Measurements from ENCODE around the gene SNAP25. TPM values are rescaled to one million over a fixed set of nuclear protein-coding genes. Genes with fewer than 3 reads are reported as not detected.
A peak's percentile ranks its signal among the peaks of the same experiment; 100 is the strongest.

Gene SNAP25
- total and polyA plus RNA-seq, 9 donors, result 5.1 to 19.8 (median 11.3) TPM

GRCh38 chr20:10201321-10201870, 17.2 kb upstream of the SNAP25 start:
- Histone ChIP-seq H3K4me3 (no peak overlapping the region), H3K4me1 (ENCODE audit: insufficient read depth) (no peaks in the 10 kb centered on the region), H3K27me3 (no peaks in the 10 kb centered on the region), H3K27ac (no peak overlapping the region), H3K36me3 (no peaks in the 10 kb centered on the region), H3K9me3 (no peaks in the 10 kb centered on the region)
- WGBS, 3 donors, result 45 to 52% (median 52%) methylated on average over 3 of the region's 3 CpGs
- TF ChIP-seq CTCF (IDR thresholded peaks at IDR 0.05) (no peak), EP300 (IDR thresholded peaks at IDR 0.05) (no peak), POLR2A (IDR thresholded peaks at IDR 0.05) (no peak)
- no peak for DNase-seq
- intact Hi-C loops (cut with DNase I), result loop anchor here in 1 of 4 donors (5.0 kb wide), 1 partner anchor 301 kb away; no protein-coding TSS in a partner anchor

GRCh38 chr20:10209091-10209490, 9.5 kb upstream of the SNAP25 start:
- Histone ChIP-seq H3K27me3 (no peaks in the 10 kb centered on the region), H3K36me3 (no peaks in the 10 kb centered on the region), H3K4me3 (no peak overlapping the region), H3K4me1 (ENCODE audit: insufficient read depth) (no peaks in the 10 kb centered on the region), H3K9me3 (no peaks in the 10 kb centered on the region), H3K27ac (no peak overlapping the region)
- TF ChIP-seq POLR2A (IDR thresholded peaks at IDR 0.05) (no peak), CTCF (IDR thresholded peaks at IDR 0.05) (no peak), EP300 (IDR thresholded peaks at IDR 0.05) (no peak)
- WGBS, 3 donors, result 7 to 32% (median 9%) methylated on average over 1 of the region's 1 CpG
- intact Hi-C loops (cut with DNase I), result no loop called here
- DNase-seq, result no peak

GRCh38 chr20:10213526-10213925, 5.1 kb upstream of the SNAP25 start:
- no peak for TF ChIP-seq CTCF (IDR thresholded peaks at IDR 0.05)
- no peak for TF ChIP-seq POLR2A (IDR thresholded peaks at IDR 0.05)
- TF ChIP-seq EP300 (IDR thresholded peaks at IDR 0.05), result no peak
- Histone ChIP-seq H3K4me1 (ENCODE audit: insufficient read depth) (peaks cover 2% of the 10 kb centered on the region), H3K36me3 (no peaks in the 10 kb centered on the region), H3K27me3 (no peaks in the 10 kb centered on the region), H3K27ac (no peak overlapping the region), H3K9me3 (no peaks in the 10 kb centered on the region), H3K4me3 (no peak overlapping the region)
- intact Hi-C loops (cut with DNase I), result no loop called here
- no peak for DNase-seq
- WGBS, 3 donors, result 68 to 96% (median 86%) methylated on average over 2 of the region's 2 CpGs

- intact Hi-C loops (cut with DNase I), result loop anchor here in 1 of 4 donors (5.0 kb wide), 1 partner anchor 216 kb away; the partner anchor contains the start of gene MKKS
- Histone ChIP-seq H3K27me3 (no peaks in the 10 kb centered on the region), H3K27ac (peak overlapping the region; percentile 18 to 96)
Observed at GRCh38 chr20:10216146-10216791, 2.4 kb upstream of the SNAP25 start.

More at GRCh38 chr20:10216146-10216791, 2.4 kb upstream of the SNAP25 start:
- H3K4me3 ChIP-seq, result peak overlapping the region; percentile 44
- no peak for DNase-seq
- H3K9me3 ChIP-seq, result no peaks in the 10 kb centered on the region
- 18 to 22% (median 19%) methylated on average over 4 of the region's 4 CpGs for WGBS, 3 donors
- no peak for TF ChIP-seq POLR2A (IDR thresholded peaks at IDR 0.05)
- TF ChIP-seq EP300 (IDR thresholded peaks at IDR 0.05), result no peak
- no peak for TF ChIP-seq CTCF (IDR thresholded peaks at IDR 0.05)
- H3K36me3 ChIP-seq, result no peaks in the 10 kb centered on the region
- peaks cover 2% of the 10 kb centered on the region for H3K4me1 ChIP-seq (ENCODE audit: insufficient read depth)

Data from ovary (tissue), 9 donors.